GM11168 (cell line): ENCODE results near the gene TSPEAR.

Source experiments
- in situ Hi-C: fragments of 300-500 bp; cut with MboI; formaldehyde crosslinking; loops from one replicate; pipeline ENCODE4 v1.12.0; 2022; ENCODE audit warnings: low sequenced_read_pairs; ENCODE audit not compliant: unreplicated experiment

Gene TSPEAR

DNA sequence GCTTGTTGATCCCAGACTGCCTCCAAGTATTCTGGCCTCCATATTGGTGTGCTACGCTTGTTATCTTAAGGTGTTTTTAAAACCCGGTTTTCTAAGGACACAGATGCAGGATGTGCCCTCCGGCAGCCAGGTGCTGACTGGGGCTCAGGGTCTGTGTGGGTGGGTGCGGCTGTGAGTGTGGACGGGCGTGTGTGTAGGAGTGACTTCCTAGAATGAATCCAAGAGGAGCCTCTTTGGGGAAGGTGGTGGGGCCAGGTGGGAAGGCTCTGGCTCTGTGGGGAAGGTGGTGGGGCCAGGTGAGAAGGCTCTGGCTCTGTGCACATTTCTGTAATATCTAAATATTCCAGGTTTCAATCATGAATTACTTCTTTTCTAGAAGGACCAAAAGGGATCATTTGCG lies 12.8 kb upstream of the TSPEAR start:
- in situ Hi-C loops, result no loop called here

DNA sequence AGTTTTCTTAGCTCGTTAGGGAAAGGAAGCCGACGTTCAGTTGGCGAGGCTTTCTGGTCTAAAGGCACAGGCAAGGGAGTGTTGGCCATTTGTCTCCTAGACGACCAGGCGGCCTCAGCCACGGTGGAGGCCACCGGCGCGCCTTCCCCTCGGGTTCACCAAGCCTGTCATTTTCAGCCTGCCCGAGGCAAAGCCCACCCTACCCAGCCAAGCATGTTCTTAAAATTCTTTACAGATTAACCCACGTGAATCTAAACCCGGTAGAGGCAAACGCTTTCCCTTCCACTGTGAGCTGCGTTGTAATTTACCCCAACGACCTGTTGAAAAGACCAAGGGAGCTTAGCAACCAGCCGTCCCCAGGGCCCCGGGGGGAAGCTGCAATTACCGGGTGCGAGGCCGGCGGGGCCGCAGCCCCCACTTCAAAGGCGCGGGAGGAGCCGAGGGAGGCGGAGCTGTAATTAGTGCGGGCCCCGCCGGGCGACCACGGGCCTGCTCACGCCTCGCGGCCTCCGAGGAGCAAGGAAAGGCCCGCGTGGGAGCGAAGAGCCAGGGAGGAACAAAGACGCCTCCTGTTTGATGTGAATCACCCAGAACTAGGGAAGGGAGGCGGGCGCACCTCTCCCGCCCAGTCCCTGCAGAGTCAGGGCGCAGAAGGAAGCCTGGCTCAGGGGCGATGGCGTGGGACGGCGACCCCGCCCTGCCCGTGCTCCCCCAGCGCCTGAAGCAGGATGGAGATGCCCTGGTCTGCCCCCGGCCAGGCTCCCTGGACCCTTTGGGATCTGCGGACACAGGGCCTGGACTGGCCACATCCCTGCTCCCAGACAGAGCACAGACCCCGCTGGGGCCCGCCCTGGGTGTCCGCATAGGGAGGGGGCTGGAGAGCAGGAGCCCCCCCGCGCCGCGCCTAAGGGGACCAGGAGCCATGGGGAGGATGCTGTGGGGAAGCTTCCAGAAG lies 12.1 kb upstream of the TSPEAR start:
- in situ Hi-C loops, result no loop called here

DNA sequence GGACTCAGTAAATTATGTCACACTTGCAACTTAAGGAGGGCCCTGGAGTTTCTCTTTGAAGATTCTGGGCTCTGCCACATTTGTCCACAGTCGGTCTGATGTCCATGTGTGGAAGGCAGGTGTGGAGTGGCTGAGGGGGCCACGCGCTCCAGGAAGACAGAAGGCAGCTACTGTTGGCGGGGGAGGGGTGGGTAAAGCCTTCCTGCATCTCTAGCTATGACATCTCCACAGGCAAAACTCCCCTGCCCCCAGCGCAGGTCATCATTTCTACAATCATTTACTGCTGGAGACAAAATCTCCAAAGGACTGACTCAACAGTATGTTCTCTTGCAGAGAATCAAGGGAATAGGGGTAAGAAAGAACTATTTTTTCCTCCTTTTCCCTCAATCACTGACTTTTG lies 11.4 kb upstream of the TSPEAR start:
- in situ Hi-C loops, result no loop called here

DNA sequence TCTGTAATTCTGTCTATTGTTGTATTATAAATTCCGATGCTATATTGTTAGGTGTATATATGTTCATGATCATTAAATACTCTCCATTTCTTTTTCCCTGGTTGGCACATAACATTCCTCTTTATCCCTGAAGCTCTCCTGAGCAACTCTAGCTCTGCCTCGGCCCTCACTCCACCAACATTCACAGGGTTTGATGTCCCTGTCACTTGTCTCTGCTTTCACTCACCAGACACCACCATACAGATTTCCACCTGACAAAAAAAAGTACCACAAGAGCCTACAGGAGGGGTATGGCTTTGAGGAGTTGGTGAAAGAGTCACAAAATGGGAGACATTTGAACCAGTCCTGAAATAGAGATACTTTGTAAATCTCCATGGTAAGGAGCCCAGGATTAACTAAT lies 8.8 kb upstream of the TSPEAR start:
- in situ Hi-C loops, result no loop called here

DNA sequence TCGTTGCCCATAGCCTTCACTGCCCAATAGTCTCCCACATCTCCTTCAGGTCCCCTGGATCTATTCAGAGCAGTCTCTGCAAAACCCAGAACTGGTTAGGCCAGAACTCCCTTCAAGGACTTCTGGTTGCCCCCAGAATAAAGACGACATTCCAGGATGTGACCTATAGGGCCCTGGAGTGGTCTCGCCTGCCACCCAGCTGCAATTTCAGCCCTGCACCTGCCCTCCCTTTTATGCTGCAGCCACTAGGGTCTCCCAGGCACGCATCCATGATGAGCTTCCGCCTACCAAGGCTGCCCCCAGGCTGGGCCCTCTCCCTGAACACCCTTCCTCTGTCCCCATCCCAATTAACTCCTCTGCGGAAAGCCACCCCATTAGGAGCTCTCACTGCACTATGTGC lies 7.2 kb upstream of the TSPEAR start:
- in situ Hi-C loops, result no loop called here

DNA sequence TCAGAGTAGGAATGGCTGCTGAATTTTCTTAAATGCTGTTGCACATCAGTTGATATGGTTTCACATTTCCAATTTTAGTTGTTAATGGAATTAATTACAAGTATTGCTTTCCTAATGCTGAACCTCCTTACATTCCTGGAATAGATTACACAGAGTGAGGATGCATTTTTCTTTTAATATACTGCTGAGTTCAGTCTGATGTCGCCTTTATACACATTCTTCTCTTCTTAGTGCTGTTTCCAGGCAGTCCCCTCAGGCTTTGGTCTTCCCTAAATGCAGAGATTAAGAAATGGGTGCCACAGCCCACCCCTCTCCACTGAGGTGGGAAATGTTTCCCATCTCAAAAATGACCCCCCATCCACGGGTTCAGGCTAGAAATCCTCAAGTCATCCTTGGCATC lies 6.7 kb upstream of the TSPEAR start:
- in situ Hi-C loops, result no loop called here

DNA sequence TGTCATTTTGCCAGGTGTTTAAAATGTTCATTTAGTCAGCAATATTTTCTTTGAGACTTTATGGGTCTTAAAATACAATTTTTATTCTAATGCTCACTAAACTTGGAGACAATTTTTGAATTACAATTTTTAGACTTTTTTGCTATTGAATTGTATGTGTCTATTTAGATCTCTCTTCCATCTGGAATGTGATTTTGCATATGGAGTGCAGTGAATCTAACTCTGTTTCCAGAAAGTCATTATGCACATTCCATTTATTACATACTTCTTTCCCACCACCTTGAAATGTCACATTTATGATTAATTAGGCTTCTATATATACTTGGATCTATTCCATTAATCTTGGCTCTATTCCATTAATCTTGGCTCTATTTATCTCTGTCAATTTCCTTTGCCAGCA lies 5.6 kb upstream of the TSPEAR start:
- in situ Hi-C loops, result no loop called here

DNA sequence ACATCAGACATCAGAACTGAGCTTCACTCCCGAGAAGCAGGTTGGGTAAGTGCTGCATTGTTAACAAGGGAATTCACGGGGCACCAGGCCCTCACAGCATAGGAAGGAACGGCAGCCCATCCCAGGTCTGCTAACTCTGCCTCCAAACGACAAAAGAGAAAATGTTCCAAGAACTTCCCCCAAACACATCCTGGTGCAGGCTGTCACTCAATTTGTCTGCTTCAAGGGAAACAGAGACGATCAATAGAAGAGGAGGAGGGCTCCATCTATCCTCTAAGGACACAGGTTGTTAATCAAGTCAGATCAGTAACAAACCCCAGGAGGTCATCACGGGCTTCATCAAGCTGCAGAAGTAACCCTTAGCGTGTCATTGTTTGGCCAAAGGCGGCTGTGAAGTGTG lies 3.5 kb upstream of the TSPEAR start:
- in situ Hi-C loops, result no loop called here

DNA sequence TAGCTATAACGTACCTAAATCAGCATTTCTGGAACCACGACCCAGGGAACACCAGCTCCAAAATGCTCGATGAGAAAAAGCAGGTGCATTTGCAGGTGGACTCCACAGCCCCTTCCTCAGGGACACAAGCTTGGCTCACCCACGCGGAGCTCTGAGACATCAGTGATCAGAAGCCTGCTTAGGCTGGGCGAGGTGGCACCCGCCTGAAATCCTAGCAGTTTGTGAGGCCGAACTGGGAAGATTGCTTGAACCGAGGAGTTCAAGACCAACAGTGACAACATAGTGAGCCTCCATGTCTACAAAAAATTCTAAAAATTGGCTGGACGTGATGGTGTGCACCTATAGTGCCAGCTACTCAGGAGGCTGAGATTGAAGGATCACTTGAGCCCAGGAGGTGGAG lies 2.5 kb upstream of the TSPEAR start:
- in situ Hi-C loops, result no loop called here

DNA sequence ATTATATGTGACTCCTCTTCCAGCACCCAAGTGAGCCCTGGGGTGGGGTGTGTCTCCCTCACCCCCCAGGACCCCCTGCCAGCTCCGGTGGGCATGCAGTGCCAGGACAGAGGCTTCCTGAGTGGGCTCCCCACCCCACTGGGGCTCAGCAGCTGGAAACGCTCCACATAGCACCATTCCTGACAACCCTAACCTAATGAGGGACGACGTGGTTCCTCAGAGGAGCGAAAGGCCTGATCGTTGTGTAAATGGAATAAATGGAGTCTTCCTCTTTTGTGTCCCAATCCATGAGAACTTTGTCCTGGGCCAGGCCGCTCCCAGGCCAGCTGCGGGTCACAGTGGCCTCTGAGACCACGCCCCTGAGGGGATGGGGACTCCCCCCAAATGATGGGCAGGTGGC lies 1.8 kb upstream of the TSPEAR start:
- in situ Hi-C loops, result no loop called here

DNA sequence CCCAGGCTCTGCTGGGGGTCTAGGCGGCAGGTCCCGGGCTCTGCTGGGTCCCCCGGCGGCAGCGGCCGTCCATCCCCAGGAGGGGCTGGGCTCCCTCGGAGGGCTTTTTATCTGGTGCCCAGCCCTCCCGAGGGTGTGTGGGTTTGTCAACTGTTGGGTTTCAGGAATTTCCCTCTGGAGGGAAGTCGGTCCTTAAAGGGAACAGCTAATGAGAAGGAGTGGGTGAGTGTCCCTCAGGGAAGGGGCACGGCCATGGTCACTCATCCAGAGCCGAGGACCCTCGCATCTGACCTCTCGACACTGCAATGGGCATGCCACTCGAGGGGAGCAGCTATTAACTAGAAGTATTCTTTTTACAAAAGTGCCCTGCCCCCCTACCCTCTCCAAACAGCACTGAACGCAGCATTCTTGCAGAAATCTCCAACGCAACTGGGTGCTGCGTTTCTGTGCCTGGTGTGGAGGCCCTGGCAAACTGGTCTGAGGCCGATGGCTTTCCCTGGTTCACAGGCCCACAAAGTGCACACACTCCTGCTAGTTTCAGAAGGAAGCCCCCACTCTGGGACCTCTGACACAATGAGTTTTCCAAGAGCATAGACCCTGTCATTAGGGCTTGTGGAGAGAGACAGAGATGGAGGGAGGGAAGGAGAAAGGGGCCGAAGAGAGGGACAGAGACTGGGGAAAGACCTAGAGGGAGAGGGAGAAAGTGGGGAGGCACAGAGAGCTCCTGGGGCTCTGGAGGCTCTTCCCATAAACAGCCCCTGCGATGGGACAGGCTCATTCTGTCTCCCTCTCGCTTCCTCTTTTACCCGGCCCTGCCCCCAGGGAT lies 1.0 kb upstream of the TSPEAR start:
- in situ Hi-C loops, result no loop called here

DNA sequence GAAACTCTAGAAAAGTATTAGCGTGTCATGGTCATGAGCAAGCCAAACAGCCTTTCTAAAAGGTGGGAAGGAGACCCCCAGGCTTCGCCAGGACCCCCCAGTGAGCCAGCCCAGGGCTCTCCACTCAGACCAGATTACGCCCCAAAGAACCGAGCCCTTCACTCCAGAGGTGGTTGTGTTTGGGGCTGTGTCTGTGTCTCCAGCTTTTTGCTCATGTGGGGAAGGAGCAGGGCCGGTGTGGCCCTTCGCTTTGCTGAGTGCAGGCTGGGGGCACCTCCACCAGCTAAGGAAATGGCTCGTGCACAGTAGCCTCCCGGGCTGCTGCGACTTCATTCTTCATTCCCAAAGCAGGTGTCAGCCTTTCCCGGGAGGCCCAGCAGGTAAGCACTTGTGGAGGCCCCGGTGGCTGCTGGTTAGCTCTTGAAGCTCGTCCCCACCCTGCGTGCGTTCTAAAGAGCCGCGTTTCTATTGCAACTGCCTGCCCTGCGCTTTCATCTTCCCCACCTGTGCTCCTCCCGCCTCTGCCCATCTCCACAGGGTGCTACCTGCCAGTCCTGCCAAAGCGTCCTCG lies 531 bp downstream of the TSPEAR start:
- in situ Hi-C loops, result no loop called here

DNA sequence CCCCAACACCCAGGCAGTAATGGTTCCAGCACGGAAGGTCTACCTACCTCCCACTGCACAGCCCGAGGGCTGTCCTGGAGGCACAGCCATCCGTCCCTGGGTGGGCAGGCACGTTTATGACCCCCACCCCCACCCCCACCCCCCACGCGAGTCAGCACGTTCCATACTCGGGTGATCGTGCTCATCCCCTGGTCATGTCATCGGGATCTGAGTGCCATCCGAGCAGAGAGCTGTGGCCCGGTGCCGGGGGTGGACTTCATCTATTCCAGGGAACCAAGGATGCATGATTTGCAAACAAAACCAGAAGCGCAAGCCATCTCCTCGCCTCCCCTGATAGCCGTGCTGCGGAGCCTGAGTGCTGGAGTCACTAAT lies 1.1 kb downstream of the TSPEAR start:
- in situ Hi-C loops, result no loop called here

DNA sequence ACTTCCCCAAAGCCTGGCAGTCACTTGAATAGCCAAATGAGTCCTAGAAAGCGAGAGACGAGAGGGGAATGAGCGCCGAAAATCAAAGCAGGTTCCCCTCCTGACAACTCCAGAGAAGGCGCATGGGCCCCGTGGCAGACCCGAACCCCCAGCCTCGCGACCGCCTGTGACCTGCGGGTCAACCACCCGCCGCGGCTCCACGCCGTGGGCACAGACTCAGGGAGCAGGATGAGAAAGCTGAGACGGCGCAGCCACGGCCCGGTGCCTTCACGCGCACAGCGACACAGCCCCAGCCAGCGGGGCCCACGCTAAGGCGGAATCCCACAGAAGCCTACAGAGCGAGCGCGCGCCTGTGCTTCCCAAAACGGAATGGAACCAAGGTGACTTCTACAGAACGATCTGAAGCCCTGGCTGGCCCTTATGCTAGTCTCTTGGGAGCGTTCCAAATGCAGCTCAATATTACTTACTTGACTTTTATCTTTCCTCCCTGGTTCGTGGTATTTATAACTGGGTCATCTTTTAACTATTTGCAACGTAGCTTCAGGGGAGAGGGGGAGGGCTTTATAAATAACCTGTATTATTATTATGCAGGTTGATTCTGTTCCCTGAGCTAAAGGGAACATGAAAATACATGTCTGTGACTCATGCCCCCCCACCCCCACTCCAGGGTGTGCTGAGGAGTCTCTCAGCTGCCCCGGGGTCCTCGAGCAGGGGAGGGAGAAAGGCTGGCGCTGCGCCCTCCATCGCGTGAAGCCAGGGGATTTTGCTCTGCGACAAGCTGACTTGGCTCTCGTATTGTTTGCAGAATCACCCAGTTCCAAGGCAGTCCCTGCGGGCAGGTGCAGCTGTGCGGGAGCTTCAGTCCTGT lies 1.7 kb downstream of the TSPEAR start:
- in situ Hi-C loops, result no loop called here

DNA sequence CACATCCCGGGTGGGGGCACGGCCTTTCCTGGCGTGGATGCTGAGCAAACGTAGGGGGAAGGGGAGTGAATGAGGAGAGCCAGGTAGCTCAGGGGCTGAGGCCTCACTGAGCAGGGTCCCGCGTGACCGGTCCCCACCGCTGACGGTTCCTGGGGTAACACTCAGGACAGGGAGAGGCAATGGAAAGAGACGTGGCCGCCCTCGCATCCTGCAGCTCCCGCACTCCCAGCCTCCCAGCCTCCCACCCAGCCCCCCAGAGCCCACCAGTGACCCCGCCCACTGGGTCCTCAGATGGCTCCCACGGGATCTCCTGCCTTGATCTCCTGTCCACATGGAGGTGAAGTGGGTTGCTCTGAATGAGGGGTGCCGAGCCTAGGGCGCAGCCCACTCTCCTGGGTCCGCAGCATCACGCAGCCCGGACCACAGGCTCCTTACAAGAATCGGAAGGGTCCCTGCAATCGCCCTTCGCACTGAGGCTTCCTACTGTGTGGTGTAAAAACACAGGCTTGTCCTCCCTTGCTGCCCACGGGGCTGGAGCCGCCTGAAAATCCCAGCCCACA lies 2.4 kb downstream of the TSPEAR start:
- in situ Hi-C loops, result no loop called here

DNA sequence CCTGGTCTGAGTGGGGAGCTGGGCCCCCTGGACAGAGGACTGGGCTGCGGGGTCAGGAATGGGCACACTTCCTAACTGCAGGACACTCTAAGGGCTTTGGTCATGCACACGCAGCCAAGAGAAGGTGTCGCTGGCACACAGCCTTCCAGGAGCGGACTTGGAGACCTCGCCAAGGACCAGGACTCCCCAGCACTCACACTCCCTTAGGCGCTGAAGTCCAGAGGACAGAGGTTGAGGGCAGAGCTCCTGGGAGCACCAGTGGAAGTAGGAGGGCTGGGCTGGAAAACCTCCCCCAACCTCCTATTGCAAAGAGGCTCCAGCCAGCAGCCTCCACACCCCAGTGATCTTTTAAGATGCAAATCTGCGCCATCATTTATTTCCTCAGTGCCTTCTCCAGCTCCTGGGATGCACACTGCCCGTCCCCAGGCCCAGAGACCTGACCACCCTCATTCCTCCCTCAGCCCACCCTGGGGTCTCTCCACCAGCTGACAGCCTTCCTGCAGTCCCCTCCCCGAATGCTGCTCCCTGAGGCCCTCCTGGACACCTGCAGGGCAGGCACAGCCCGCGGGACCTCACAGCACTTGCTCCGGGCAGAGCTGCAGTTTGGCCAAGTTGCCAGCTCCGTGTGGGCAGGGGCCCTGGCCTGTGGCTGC lies 3.0 kb downstream of the TSPEAR start:
- in situ Hi-C loops, result no loop called here

DNA sequence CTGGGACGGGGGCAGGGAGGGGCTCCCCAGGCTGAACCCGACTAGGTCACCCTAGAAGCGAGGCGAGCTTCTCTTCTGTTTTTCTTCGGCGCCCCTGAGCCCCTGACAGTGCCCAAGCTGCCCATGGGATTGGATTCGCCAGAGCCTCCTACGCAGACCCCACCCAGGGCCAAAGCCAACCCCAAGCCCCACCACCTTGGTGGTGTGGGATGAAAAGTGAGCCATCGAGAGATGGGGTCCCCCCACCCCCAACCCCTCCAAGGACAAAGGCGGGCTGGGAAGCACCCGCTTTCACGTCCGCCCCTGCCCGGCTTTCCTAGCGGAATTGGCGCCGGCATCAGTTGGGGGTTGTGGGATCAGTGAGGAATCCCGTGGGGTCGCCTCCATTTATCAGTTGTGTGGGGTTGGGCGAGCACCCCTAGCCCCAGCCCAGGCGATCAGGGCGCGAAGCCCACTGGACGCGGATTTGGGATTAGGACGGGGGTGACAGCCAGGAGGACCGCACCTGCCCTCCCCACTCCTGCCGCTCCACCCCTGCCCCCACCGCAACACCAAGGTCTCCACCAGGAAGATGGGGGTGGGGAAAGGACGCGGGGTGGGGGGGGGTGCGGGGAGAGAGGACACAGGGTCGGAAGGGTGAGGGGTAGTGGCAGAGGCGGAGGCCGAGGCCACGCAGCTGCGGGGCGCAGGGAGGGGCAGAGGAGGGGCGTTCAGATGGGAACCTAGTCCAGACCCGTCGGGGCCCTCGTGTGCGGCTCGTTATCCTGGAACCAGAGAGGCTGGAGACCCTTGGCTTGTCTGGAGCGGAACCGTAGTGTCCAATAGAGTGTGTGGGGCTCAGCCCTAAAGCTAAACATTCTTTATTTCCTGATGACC lies 4.4 kb downstream of the TSPEAR start:
- in situ Hi-C loops, result no loop called here

DNA sequence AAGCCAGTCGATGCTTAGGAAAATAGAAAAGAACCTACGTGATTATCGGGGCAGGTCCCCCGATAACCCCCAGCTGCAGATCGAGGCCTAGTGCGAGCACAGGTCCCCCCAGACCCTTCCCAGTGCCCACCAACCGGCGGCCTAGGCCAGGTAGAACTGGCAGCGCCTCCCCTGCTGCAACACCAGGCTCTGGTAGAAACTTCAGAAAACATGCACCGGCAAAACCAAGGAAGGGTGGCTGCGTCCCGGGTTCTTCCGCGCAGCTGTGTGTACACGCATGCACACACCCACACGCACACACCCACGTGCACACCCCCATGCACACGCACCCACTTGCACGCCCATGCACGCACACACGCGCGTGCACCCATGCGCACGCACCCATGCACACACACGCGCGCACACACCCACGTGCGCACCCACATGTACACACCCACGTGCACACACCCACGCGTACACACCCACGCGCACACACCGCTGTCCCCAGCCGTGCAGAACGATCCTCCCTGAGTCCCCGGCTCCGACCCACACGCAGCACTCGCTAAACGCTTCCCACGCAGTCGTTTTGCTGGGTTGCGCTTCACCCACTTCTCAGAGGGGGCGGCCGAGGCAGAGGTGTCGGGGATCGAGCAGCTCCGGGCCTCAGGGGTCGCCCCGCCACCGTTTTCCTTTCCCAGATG lies 5.2 kb downstream of the TSPEAR start:
- in situ Hi-C loops, result no loop called here
